Keratinocyte (primary cell): ENCODE data around the gene MISP. TPM values are rescaled to one million over a fixed set of nuclear protein-coding genes. Genes with fewer than 3 reads are reported as not detected.
"Not testable (repeated sequence)": the region's sequence is repeated elsewhere in the genome, so short reads cannot be mapped to it uniquely, and the experiment has no call there.

Experiments used
- DNase-seq: peaks from one replicate; pipeline ENCODE4 v3.0.0-alpha.2; 2011; ENCODE audit warnings: low read depth, missing footprints, low spot score
- FAIRE-seq: peaks from 2 replicates; lab custom pipeline; 2011; peaks lifted over from hg19 to GRCh38; lab: Jason Lieb, UNC
- H2AFZ ChIP-seq: 2 replicates; pipeline ENCODE4 v1.6.0; 2012; ENCODE audit warnings: low read length, control low read depth, inconsistent platforms; ENCODE audit not compliant: control insufficient read depth
- H3K27ac ChIP-seq: 2 replicates; pipeline ENCODE4 v1.5.1; 2011; ENCODE audit warnings: low read length; ENCODE audit not compliant: control insufficient read depth, insufficient read depth
- H3K27me3 ChIP-seq: 3 replicates; pipeline ENCODE4 v1.6.0; 2011; ENCODE audit warnings: low read length; ENCODE audit not compliant: control insufficient read depth, insufficient read depth; ENCODE audit errors: extremely low read depth
- H3K36me3 ChIP-seq, 2 experiments: 2 replicates in 1 of 2; 3 replicates in 1 of 2; pipeline ENCODE4 v1.5.1; 2011; ENCODE audit warnings: low read length in 2 of 2, mild to moderate bottlenecking in 1 of 2; ENCODE audit not compliant: control insufficient read depth in 2 of 2, insufficient read depth in 2 of 2; ENCODE audit errors: extremely low read depth in 1 of 2
- H3K4me1 ChIP-seq: 3 replicates; pipeline ENCODE4 v1.5.1; 2011; ENCODE audit warnings: low read length; ENCODE audit not compliant: control insufficient read depth, insufficient read depth; ENCODE audit errors: extremely low read depth
- H3K4me2 ChIP-seq: 3 replicates; pipeline ENCODE4 v1.6.0; 2011; ENCODE audit warnings: low read depth, low read length; ENCODE audit not compliant: control insufficient read depth, insufficient read depth; ENCODE audit errors: extremely low read depth
- H3K4me3 ChIP-seq, 3 experiments: fragments of 200-600 bp in 1 of 3; sonication (generic) in 1 of 3; 2 replicates in 2 of 3; 3 replicates in 1 of 3; pipeline ENCODE4 v1.5.1; 2011 to 2016; ENCODE audit warnings: low read length in 3 of 3, mild to moderate bottlenecking in 3 of 3, control low read depth in 2 of 3, inconsistent platforms in 1 of 3, low read depth in 1 of 3, mixed read lengths in 1 of 3, mixed run types in 1 of 3, moderate library complexity in 1 of 3; ENCODE audit not compliant: control insufficient read depth in 2 of 3, insufficient read depth in 2 of 3; ENCODE audit errors: extremely low read depth in 1 of 3
- H3K79me2 ChIP-seq: 2 replicates; pipeline ENCODE4 v1.6.0; 2012; ENCODE audit warnings: low read length; ENCODE audit not compliant: control insufficient read depth, insufficient read depth
- H3K9ac ChIP-seq: 3 replicates; pipeline ENCODE4 v1.6.0; 2011; ENCODE audit warnings: low read length; ENCODE audit not compliant: control insufficient read depth, insufficient read depth; ENCODE audit errors: extremely low read depth
- H3K9me1 ChIP-seq: 3 replicates; pipeline ENCODE4 v1.6.0; 2011; ENCODE audit warnings: low read length; ENCODE audit not compliant: control insufficient read depth, insufficient read depth; ENCODE audit errors: extremely low read depth
- H3K9me3 ChIP-seq: 2 replicates; pipeline ENCODE4 v1.5.1; 2012; ENCODE audit warnings: low read depth, low read length; ENCODE audit not compliant: control insufficient read depth
- H4K20me1 ChIP-seq: 3 replicates; pipeline ENCODE4 v1.6.0; 2011; ENCODE audit warnings: low read length; ENCODE audit not compliant: control insufficient read depth, insufficient read depth; ENCODE audit errors: extremely low read depth
- EZH2 ChIP-seq: IDR thresholded peaks from one replicate; pipeline ENCODE4 v1.6.1; 2012; ENCODE audit warnings: inconsistent platforms, mild to moderate bottlenecking, low read length, moderate library complexity
- dilution Hi-C: fragments of 300-500 bp; cut with MboI; formaldehyde crosslinking; loops from one replicate; pipeline ENCODE4 v1.7.0; 2020; ENCODE audit warnings: low sequenced_read_pairs; ENCODE audit not compliant: extremely low pct_ligation_motif_present
- polyA plus RNA-seq, 5 experiments: library from polyadenylated mRNA; depleted of rRNA in 3 of 5; stranded (reverse) in 3 of 5; stranded (forward) in 1 of 5; unstranded in 1 of 5; fragments of >200 nt; gene quantifications; 1 replicate in 1 of 5; 2 replicates in 3 of 5; 3 replicates in 1 of 5; pipeline versions ENCODE4 v1.2.1 to v1.2.3, GENCODE V29; 2011 to 2012; ENCODE audit warnings: missing spikeins in 2 of 5, low read depth in 1 of 5, low replicate concordance in 1 of 5
- TF ChIP-seq, protein P1 (sequence below), 3 experiments: IDR thresholded peaks in 1 of 3; conservative IDR thresholded peaks in 1 of 3; optimal IDR thresholded peaks in 1 of 3; 2 replicates in 2 of 3; 3 replicates in 1 of 3; pipeline versions ENCODE3 to v1.5.1; 2011; ENCODE audit warnings: low read length in 3 of 3, mild to moderate bottlenecking in 3 of 3, moderate library complexity in 2 of 3, control low read depth in 1 of 3, inconsistent platforms in 1 of 3; ENCODE audit not compliant: insufficient read depth in 2 of 3; ENCODE audit errors: extremely low read depth in 1 of 3

The MISP gene
- polyA plus RNA-seq, 1 donor (not counting 4 experiments of a cell fraction or from before 2014, with no cell fraction given), result 17.5 TPM

DNA sequence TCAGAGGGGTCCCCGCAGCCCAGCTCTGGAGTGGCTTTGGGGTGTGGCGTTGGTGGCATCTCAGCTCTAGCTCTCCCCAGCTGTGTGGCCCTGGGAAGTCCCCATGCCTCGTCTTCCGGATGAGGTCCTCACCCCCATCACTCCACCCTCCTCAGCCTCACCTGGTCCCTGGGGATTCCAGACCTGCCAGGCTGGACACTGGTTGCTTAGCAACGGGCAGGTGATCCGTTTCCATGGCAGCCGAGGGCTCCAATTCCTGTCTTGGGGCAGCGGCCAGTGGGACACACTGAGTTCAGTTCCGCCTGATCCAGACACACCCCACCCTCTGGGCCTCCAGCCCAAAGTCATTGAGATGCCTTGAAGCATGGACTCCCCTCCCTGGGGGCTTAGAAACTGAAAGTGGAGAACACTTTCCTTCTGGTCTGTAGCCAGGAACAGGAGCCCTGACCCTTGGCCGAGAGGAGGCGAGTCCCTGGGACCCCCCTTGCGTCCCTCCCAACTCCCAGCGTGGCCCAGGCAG lies 7.7 kb upstream of the MISP start:
- Histone ChIP-seq H3K79me2 (no peaks in the 10 kb centered on the region), H3K4me1 (no peaks in the 10 kb centered on the region), H3K9me1 (no peaks in the 10 kb centered on the region), H3K27ac (no peak overlapping the region), H3K9me3 (peaks cover 4% of the 10 kb centered on the region), H2AFZ (no peak overlapping the region), H3K36me3 (no peaks in the 10 kb centered on the region), H3K9ac (no peak overlapping the region), H3K27me3 (no peaks in the 10 kb centered on the region), H3K4me2 (no peak overlapping the region), H3K4me3 (no peak overlapping the region), H4K20me1 (no peaks in the 10 kb centered on the region)
- FAIRE-seq, result no peak
- DNase-seq, result no peak
- no peak for TF ChIP-seq EZH2
- TF ChIP-seq, protein P1, sequence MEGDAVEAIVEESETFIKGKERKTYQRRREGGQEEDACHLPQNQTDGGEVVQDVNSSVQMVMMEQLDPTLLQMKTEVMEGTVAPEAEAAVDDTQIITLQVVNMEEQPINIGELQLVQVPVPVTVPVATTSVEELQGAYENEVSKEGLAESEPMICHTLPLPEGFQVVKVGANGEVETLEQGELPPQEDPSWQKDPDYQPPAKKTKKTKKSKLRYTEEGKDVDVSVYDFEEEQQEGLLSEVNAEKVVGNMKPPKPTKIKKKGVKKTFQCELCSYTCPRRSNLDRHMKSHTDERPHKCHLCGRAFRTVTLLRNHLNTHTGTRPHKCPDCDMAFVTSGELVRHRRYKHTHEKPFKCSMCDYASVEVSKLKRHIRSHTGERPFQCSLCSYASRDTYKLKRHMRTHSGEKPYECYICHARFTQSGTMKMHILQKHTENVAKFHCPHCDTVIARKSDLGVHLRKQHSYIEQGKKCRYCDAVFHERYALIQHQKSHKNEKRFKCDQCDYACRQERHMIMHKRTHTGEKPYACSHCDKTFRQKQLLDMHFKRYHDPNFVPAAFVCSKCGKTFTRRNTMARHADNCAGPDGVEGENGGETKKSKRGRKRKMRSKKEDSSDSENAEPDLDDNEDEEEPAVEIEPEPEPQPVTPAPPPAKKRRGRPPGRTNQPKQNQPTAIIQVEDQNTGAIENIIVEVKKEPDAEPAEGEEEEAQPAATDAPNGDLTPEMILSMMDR (optimal IDR thresholded peaks at IDR 0.05 in 1 of 3, IDR thresholded peaks at IDR 0.05 in 1 of 3, conservative IDR thresholded peaks at IDR 0.05 in 1 of 3; ENCODE audit: extremely low read depth in 1 of 3, insufficient read depth in 2 of 3, low read length in 3 of 3), result no peak
- dilution Hi-C loops, result no loop called here

DNA sequence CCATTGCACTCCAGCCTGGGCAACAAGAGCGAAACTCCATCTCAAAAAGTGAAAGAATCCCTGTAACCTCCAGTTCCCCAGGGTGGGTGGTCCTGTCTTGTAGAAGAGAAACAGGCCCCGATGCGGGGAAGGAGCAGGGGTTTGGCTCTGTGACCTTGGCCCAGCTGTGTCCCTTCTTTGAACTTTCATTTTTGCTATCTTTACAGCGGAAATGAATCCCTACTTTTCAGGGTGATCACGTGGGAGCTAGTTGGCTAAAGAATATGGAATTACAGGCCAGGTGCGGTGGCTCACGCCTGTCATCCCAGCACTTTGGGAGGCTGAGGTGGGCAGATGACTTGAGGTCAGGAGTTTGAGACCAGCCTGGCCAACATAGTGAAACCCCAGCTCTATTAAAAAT lies 5.8 kb upstream of the MISP start:
- FAIRE-seq, H3K9me3 ChIP-seq, H3K4me3 ChIP-seq, H3K27me3 ChIP-seq, H3K36me3 ChIP-seq, H3K79me2 ChIP-seq, DNase-seq, H3K4me1 ChIP-seq, dilution Hi-C loops, H3K9ac ChIP-seq, H3K4me2 ChIP-seq, H2AFZ ChIP-seq, H3K27ac ChIP-seq, H4K20me1 ChIP-seq, H3K9me1 ChIP-seq: not testable (repeated sequence)

DNA sequence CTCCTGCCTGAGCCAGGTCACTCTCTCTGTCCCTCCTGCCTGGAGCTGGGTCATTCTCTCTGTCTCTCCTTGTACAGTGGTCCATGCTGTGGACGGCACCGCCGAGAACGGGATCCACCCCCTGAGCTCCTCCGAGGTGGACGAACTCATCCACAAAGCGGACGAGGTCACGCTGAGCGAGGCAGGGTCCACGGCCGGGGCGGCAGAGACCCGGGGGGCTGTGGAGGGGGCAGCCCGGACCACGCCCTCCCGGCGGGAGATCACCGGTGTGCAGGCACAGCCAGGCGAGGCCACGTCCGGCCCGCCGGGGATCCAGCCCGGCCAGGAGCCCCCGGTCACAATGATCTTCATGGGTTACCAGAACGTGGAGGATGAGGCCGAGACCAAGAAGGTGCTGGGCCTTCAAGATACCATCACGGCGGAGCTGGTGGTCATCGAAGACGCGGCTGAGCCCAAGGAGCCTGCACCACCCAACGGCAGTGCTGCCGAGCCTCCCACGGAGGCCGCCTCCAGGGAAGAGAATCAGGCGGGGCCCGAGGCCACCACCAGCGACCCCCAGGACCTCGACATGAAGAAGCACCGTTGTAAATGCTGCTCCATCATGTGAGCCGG lies 4.6 kb upstream of the MISP start:
- no peaks in the 10 kb centered on the region for H4K20me1 ChIP-seq
- H3K9ac ChIP-seq, result no peak overlapping the region
- no peaks in the 10 kb centered on the region for H3K79me2 ChIP-seq
- H3K27me3 ChIP-seq, result no peaks in the 10 kb centered on the region
- no peak overlapping the region for H3K27ac ChIP-seq
- FAIRE-seq (no peak), DNase-seq (no peak)
- peaks cover 4% of the 10 kb centered on the region for H3K9me3 ChIP-seq
- no peaks in the 10 kb centered on the region for H3K36me3 ChIP-seq
- peaks cover under 1% of the 10 kb centered on the region for H3K4me1 ChIP-seq
- no peak overlapping the region for H3K4me2 ChIP-seq
- no peaks in the 10 kb centered on the region for H3K9me1 ChIP-seq
- TF ChIP-seq, protein P1 (optimal IDR thresholded peaks at IDR 0.05 in 1 of 3, IDR thresholded peaks at IDR 0.05 in 1 of 3, conservative IDR thresholded peaks at IDR 0.05 in 1 of 3; ENCODE audit: extremely low read depth in 1 of 3, insufficient read depth in 2 of 3, low read length in 3 of 3), result no peak
- TF ChIP-seq EZH2, result no peak
- dilution Hi-C loops, result no loop called here
- no peak overlapping the region for H3K4me3 ChIP-seq
- H2AFZ ChIP-seq, result no peak overlapping the region
